VCaP (cell line): Measurements from ENCODE around the gene PTPRD.

ENCODE experiments used
- H3K27ac ChIP-seq: fragments of 450-650 bp; 2 replicates; pipeline ENCODE4 v1.5.1; 2017
- TF ChIP-seq, protein P1 (sequence below): fragments of 450-650 bp; conservative IDR thresholded peaks from 2 replicates; pipeline ENCODE4 v1.5.1; 2017; ENCODE audit warnings: mild to moderate bottlenecking, moderate library complexity

The PTPRD gene

DNA sequence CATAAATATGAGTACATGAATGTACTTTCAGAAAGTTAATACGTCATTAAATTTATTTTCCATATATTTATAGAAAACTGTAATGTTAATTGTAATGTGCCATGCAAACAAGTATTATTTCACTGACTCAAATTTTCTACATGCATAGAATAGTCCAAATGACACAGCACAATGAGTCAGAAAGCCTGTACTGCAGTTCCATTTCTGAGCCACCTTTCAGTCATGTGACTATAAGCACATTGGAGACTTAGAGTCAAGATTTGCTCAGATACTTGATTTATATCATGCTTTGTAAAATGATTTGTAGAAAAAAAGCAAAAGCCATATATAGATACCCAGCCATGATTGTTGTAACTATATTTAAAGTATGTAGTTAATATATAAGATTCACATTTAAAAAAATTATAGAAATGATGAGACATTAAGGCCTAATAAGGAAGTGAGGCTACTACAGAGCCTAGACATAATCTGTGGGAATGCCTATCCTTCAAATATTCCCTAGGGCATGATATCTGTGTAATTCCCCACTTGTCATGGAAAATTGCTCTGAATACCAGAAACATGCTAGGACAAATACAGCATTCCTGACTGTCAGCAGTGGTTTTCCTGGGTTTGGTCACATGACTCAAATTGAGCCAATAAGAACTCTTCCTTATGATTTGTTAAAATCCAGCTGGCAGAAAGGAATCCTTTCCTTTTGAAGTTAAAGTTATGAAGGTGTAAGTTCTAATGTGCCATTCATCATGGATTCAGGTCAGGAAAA is 50.0 kb downstream of the PTPRD start:
- TF ChIP-seq, protein P1, sequence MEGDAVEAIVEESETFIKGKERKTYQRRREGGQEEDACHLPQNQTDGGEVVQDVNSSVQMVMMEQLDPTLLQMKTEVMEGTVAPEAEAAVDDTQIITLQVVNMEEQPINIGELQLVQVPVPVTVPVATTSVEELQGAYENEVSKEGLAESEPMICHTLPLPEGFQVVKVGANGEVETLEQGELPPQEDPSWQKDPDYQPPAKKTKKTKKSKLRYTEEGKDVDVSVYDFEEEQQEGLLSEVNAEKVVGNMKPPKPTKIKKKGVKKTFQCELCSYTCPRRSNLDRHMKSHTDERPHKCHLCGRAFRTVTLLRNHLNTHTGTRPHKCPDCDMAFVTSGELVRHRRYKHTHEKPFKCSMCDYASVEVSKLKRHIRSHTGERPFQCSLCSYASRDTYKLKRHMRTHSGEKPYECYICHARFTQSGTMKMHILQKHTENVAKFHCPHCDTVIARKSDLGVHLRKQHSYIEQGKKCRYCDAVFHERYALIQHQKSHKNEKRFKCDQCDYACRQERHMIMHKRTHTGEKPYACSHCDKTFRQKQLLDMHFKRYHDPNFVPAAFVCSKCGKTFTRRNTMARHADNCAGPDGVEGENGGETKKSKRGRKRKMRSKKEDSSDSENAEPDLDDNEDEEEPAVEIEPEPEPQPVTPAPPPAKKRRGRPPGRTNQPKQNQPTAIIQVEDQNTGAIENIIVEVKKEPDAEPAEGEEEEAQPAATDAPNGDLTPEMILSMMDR = no peak
- no peak overlapping the region for H3K27ac ChIP-seq

DNA sequence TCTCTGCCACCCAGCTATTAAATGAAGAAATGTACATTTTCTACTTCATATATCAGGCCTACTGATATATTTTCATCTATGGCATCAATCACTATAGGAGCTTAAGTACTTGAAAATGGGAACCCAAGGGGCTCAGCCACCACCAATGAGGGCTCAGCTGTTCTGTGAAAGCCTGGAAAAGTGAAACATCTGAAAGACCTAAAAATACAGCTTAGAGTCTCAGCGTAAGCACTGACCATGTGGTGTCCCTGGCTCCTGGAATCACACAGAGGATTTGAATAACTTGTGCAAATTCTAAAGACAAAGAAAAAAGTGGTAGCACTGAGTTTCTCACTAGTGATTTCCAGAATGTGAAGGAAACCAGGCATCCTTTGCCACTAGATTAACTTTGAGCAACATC is 64.5 kb downstream of the PTPRD start:
- TF ChIP-seq, protein P1 = no peak
- no peak overlapping the region for H3K27ac ChIP-seq

DNA sequence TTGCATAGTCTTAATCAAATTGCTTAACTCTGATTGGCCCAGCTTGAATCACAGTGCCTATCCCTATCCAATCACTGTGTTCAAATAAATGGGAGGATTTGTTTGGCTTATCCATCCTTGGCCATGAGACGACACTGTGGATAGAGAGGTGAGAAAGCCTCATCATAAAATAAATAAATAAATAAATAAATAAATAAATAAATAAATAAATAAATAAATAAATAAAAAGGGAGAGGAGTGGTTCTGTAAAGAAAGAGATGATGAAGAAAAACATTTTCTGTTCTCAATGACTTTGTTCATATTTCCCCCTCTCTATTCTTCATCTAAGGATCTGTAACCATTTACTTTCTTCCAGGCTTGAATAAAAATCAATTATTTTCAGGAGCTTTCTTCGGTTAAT is 74.7 kb downstream of the PTPRD start:
- TF ChIP-seq, protein P1 = no peak
- H3K27ac ChIP-seq = no peak overlapping the region

DNA sequence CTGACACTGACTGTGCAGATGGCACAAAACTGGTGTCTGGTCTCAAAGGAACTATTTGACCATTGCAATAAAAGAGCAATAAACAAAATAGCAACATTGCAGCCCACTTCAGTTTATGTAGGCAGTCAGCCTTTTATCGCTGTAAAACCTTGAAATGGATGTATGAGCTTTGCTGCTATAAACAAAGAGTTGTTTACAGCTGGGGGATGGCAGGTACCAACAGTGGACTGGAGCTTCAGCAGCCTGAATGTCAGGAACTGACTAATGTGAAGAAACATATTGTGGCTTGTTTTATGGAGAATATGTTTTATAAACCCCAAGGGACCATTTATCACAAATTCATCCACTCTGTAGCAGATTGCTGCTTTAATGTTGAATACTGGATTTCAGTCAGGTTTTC is 78.0 kb downstream of the PTPRD start:
- TF ChIP-seq, protein P1 = no peak
- no peak overlapping the region for H3K27ac ChIP-seq

DNA sequence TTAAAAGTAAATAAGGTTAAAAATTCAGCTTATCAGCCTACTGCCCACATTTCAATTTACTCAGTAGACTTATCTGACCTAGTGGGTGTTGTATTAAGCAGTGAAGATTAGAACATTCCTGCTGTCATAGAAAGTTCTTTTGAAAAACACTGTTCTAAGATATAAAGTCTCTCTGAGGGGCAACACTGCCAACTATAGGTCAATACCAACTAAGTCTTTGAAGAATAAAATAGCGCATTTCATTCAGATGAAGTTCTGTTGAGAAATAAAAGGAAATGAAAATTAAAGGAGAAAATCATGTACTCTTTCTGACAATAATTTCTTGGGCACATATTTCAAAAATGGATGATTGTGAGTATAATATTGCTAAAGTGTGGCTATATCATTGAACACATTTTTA is 86.8 kb downstream of the PTPRD start:
- H3K27ac ChIP-seq = no peak overlapping the region
- TF ChIP-seq, protein P1 = peak; percentile 63

DNA sequence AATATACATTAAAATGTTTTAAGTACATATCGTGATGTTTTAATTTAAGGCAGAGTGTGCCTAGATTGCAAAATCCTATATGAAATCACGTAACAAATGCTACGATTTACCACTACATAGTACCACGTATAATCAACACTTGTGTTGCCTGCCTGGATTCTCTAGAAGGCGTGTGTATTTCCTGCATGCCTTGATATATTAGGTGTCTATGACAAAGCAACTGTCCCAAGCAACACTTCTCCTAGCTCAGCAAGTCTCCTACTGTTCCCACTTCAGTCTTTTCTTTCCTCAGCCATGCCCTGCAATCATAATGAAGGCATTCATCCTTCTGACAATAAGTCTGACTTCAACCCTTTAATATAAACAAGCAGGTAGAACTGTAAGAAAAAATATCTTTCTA is 89.6 kb downstream of the PTPRD start:
- TF ChIP-seq, protein P1 = no peak
- H3K27ac ChIP-seq = no peak overlapping the region

DNA sequence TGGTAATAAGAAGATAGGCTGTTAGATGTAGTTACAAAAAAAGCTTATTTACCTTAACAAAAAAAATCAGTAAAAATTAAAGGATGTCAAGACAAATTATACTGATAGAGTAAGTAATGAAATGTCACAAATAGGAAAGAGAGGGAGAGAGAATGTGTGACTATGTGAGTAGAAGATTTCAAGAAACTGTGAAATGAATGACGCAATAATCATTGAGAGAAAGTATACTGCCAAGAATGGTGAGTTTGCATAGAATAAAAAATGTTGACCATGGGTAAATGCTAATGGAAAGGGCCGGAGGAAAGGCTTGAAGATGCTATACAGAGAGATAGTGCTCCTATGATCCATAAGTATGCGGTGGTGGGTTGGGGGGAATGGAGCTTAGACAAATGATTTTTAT is 100.7 kb downstream of the PTPRD start:
- TF ChIP-seq, protein P1 = no peak

More for the DNA sequence above, 100.7 kb downstream of the PTPRD start:
- H3K27ac ChIP-seq = no peak overlapping the region
